GM18520 (cell line): Measurements from ENCODE around the gene FOXC2.

ENCODE experiments used
- ATAC-seq: cut with Tn5 transposase; IDR thresholded peaks from one replicate; pipeline ENCODE4 v1.9.1; 2021; ENCODE audit not compliant: unreplicated experiment

FOXC2 gene

DNA sequence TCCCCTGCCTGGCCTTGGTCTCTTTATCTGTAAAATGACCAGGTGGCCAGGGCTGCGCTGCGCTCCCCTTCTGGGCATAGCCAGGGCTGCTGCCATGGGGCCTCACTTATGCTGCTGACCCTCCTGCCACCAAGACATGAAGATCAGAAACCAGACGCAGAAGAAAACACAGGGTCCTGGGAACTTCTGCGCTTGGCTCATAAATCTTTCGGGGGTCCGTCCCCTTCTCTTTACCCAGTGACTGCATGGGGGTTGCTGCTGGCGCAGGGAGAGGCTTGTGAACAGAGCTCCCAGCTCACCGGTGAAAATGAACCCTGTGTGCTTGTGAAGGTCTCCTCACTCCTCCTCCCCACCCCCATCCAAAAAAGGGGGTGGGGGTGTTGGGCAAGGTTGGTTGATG, 6.0 kb downstream of the FOXC2 start:
- no peak for ATAC-seq

DNA sequence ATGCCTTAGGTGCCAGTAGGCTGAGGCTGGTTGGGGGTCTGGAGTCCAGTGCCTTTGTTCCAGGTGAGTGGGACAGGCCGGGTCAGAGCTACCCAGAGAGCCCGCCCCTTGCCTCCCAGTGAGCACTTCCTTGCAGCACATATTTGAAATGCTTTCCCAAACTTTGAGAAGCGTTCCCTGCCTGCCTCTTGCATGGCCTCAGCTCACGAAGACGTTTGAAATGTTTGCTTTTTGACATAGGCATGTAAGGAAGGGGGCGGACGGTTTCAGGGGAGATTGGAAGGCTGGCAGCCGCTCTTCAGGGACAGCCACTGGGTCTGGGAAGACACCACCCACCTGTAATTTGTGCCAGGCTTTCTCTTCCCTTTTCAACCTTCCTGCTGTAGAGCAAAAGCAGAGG, 6.6 kb downstream of the FOXC2 start:
- ATAC-seq = no peak

DNA sequence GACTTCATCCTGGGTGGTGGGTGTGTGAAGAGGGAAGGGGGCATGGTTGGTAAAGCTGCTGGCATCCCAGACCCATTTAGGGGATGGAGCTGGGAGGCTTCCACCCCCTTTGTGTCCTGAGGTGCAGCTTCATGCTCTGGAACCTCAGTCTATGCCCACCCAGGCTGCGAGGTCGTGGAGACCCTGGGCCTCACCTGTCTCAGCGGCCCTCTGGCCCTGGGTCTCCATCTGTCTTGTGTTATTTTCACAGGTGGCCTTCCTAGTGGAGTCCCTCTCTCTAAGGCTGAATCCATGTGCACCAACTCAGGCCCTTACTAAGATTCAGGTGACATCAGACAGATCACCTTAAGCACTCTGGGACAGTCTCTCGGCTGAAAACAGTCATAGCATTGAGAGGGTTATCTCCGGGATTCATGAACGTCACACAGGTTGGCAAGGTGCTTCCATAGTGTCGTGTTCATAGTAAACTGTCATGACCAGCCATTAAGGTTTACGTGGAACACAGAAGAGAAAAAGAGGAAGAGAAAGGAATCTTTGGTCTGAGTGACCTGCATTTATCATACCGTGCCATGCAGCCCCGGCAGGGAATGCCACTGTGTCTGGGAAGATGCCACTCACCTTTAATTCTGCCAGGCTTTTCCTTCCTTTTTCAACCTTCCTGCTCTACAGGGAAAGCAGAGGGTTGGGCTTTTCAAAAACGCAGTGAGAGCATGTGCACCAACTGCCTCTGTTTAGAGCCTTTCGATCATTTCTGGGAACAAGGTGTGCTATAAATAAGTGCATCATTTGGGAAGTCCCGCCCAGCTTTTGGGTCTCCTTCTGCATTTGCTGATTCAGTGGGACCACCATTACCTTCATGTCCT, 7.2 kb downstream of the FOXC2 start:
- ATAC-seq = no peak

DNA sequence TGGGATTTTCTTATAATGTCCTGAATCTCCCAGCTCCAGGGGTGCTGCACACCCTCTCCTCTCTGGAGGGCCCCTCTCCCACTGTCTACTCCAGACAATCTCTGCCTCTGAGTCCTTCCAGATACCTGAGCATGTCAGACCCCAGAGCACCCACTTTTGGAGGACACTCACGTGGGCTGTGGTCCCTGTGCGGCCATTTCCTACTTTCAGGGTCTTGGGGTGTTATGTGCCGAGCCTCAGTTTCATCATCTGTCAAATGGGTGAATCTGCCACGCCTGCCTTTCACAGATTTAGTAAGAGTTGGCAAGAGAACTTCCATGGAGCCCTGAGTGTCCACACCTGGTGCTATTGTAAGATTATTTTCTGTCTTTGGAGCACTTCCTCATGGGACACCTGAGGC, 8.0 kb downstream of the FOXC2 start:
- ATAC-seq = no peak

DNA sequence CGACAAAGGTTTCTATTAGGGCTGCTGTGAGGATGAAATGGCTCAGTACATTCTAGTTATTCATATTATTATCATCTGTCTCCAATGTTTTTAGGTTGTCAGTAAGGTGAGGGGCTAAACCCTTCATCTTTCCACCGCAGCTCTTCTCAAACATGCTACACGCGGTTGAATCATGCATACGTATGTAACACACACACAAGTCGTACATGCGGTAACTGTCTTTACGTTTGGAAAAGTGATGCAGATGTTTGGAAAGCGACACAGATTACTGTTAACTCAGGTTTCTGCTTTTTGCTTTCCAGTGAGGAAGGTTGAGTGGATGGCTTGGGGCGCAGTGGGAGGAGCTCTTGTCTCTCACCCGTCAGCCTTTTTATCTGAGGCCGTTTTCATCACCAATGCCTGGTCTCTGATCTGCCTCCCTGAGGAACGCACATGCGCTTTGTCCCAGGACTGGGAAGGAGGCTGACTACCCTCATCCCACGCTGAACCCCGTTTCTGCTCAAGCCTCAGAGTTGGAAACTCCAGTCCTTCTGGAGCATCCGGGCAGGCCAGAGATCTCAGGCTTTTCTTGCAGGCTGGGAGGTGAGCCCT, 8.6 kb downstream of the FOXC2 start:
- ATAC-seq = no peak

DNA sequence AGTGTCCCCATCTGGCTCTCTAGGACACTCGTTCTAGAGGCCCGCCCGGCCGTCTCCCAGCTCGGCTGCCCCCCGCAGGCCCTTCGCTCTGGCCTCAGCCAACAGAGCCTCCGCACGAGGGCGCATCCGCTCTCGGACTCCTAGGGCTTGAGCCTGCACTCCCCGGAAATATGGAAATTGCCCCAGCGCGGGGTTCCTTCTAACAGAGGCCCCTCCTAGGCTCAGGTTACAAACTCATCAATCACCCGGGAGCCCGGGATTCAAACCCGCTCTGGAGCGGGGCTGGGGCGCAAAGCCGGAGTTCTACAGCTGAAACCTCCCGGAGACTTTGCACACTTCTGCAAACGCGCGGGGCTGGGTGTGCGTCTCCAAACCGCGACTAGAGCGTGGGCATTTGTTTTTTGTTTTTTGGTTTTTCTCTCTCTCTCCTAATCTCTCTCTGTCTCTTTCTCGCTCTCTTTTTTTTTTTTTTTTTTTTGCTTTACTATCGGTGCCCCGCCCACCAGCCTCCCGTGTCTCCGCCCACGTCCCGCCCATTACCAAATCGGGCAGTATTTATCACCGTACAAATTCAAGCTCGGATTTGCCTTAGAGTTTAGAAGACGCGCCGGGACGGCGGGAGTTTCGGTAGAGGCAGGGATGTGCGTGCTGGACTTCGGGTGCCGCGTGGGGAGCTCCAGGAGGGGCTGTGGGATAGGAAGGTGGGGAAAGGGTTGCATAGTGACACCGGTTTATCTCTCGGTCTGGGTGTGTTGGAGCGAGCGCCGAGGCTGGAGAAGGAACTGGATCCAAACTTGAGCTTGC, 9.3 kb downstream of the FOXC2 start:
- no peak for ATAC-seq

DNA sequence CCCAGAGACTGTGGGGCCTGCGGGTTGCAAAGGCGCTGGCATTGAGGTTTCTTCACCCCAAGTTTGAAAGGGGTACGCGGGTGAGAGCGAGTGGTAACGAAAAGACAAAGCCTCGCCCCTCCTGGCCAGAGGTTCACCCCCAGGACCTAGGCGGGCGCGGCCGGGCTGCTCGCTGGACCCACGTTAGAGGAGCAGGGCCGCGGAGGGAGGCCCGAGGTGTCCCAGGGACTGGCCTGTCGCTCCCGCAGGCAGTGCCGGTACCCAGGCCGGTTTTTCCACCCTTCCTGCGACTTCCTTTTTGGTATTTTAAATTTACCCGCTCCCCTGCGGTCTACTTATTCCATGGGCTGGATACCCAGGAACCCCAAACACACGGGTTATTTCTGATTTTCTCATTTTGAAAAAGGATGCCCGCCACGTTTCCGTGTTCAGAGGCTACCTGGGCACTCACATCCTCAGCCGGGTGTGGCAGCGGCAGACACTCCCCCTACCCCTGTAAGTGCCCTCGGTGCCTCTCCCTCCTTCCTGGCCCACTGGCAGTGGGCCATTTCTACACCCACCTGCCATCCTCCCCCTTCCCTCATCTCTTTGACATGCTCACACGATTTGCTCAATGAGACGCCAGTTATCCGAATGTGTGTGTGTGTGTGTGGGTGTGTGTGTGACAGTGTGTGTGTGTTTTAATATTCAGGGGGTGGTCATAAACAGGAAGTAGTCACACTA, 10.1 kb downstream of the FOXC2 start:
- no peak for ATAC-seq

DNA sequence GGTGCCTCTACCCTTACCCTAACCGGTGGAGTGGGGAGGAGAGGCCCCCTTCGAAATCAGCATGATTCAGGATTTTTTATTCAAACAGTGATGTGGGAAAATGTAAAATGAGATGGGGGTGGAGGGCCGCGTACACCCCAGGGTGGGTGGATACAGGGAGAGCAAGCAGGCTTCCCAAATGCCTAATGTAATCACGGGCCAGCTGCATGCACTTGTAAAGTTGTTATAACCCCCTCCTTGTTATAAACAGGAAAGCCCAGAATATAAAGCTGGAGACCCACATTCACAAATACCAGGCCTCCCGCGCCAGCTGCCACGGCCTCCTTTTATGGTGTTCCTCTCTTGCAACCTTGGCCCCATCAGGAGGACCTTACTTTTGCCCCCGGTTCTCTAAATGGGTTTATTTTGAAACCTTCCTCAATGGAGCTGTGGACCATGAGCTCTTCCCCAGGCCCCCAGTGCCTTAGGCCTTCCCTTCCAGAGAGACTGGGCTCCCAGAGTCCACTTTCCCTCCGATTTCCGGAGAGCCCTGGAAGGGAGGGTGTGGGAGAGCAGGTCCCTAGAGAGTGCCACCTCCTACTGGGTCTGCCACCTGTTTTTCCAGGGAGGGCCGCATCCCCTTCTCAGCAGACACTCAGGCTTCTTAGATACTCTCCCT, 10.8 kb downstream of the FOXC2 start:
- no peak for ATAC-seq

DNA sequence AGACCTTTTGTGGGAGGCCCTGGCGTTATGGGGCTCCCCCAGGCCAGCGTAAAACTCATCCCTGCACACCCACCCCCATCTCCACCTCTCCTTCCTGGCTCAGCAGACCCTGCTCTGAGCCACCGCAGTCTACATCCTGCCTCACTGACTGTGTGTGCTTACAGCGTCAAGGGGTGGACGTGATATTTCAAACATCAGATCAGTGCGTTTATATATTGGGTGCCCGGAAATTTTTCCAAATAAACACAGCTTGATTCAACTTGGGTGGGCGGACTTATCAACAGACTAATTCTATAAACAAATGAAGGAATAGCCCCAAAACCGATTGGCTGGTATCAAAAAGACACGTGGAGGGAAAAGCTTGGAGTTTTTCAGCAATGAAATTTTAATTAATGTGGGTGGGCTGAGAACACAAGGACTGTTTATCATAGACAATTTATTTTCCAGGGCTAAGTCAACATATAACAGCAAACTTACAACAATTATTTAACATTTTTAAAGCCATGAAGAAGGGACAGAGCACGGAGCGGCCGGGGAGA, 11.5 kb downstream of the FOXC2 start, which contains the start of gene FOXL1:
FOXL1 (plus strand) TSS at position 489 of the 539 bp plus-strand sequence. CDS start 175 bp downstream, outside the sequence.
- no peak for ATAC-seq

DNA sequence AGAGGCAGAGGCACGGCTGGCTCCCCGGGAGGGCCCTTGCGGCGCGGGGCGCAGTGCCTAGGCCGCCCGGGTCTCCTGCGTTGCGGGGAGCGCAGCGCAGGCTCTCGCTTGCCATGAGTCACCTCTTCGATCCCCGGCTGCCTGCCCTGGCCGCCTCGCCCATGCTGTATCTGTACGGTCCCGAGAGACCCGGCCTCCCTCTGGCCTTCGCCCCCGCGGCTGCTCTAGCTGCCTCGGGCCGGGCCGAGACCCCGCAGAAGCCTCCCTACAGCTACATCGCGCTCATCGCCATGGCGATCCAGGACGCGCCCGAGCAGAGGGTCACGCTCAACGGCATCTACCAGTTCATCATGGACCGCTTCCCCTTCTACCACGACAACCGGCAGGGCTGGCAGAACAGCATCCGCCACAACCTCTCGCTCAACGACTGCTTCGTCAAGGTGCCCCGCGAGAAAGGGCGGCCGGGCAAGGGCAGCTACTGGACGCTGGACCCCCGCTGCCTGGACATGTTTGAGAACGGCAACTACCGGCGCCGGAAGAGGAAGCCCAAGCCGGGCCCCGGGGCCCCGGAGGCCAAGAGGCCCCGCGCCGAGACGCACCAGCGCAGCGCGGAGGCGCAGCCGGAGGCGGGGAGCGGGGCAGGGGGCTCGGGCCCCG, 12.1 kb downstream of the FOXC2 start:
- ATAC-seq = no peak

DNA sequence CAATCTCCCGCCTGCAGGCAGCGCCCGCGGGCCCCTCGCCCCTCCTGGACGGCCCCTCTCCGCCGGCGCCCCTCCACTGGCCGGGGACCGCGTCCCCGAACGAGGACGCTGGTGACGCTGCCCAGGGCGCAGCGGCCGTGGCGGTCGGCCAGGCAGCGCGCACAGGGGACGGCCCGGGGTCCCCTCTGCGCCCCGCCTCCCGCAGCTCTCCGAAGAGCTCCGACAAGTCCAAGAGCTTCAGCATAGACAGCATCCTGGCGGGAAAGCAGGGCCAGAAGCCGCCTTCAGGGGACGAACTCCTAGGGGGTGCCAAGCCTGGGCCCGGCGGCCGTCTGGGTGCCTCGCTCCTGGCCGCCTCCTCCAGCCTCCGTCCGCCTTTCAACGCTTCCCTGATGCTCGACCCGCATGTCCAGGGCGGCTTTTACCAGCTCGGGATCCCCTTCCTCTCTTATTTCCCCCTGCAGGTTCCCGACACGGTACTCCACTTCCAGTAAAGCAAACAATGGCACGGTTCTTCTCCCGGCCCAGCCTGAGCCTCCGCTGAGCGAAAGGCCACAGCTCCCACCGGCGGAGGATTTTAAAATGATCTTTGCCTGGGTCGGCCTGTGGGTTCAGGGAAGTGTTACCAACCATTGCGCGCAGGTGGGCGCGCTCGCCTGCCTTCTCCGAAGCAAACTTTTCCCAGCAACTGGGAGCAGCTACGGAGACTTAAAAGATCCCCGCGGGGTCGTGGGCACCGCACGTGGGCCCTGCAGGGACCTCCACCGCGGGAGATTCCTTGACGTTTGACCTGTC, 12.8 kb downstream of the FOXC2 start:
- no peak for ATAC-seq

DNA sequence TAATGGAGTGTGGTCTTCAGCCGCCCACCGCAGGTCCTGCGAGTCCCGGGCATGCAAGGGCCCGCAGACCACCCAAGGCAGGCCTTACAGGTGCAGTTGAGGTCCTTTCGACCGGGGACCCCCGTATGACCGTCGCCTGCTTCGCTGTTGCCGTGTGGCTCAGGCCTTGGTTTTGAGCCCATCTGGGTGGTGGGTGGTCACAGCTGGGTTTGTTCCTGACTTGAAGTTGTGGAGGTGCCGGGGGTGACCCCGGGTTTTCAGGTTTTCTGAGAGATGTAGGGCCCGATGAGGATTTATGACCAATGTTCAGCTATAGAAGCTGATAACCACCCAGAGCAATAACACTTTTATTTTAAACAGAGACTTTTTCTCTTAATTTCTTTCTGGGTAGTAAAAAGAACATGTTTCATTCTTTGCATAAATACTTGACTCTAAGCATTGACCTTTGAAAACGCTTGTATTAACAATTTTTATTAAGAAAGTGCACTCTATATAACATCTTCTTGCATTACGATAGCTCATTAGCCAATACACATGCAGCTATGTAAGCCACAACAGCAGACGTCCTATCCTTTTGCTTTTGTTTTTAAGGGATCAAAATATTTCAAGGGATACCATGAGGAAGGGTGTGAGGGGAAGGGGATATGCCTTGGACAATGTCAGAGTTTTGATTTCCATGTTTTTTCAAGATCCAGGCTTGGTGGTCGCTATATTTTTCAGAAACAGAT, 13.6 kb downstream of the FOXC2 start:
- no peak for ATAC-seq

DNA sequence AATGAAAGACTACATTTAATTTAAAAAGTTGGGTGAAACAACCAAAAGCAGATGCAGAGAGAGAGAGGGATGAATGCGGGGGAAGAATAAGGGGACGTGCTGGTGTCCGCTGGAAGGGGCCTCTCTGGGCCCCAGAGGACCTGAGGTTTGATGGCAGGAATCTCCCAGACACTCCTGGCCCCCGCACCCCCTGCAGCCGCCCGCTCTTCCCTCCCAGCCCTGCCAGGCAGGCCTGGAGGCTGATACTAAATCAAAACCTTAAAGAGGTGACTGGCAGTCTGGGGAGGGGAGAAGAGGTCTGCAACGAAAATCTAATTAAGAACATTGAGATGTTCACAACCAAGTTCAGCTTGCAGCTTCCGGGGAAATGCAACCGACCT, 14.2 kb downstream of the FOXC2 start:
- no peak for ATAC-seq

DNA sequence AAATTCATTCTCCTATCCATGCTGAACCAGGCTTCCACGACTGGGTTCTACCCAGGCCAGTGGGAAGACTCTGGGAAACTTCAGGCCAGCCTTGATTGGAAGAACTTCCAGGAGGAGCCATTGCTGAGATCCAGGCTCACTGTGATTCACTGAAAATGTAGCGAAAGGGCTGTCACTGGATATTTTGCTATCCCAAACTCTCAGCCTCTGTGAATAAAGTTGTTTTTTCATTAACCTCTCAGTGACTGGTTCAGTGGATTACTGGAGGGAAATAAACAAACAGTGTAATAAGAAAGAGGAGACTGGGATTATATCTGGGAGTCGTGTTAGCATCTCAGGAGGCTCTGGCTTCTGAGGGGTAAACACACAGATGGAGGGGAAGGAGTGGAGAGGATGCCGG, 14.8 kb downstream of the FOXC2 start:
- no peak for ATAC-seq

DNA sequence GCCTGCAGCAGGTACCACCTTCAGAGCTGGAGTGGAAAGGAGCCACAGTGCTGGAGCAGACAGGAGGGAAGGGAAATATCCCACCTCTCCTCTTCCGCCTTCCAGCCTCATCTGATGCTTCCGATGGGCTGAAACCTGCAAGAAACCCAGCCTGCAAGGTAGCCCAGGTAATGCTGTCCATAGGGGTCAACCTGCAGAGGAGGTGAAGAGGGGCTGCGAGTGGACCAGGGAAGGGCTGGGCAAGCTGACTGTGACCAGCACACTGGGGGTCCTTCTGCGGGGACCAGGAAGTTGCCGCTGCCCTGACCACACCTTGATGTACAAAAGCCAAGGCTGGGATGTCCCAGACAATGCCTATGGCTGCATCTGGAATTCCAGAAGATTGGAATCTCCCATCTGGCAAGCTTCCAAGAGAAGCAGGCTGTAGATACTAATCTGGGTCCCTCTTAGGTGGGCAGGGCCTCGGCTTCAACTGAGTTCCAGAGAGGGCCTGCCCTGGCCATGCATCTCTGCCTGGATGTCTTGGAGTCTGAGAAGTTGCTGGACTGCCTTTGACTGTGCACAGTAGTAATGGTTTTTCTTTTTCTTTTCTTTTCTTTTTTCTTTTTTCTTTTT, 17.5 kb downstream of the FOXC2 start:
- no peak for ATAC-seq

DNA sequence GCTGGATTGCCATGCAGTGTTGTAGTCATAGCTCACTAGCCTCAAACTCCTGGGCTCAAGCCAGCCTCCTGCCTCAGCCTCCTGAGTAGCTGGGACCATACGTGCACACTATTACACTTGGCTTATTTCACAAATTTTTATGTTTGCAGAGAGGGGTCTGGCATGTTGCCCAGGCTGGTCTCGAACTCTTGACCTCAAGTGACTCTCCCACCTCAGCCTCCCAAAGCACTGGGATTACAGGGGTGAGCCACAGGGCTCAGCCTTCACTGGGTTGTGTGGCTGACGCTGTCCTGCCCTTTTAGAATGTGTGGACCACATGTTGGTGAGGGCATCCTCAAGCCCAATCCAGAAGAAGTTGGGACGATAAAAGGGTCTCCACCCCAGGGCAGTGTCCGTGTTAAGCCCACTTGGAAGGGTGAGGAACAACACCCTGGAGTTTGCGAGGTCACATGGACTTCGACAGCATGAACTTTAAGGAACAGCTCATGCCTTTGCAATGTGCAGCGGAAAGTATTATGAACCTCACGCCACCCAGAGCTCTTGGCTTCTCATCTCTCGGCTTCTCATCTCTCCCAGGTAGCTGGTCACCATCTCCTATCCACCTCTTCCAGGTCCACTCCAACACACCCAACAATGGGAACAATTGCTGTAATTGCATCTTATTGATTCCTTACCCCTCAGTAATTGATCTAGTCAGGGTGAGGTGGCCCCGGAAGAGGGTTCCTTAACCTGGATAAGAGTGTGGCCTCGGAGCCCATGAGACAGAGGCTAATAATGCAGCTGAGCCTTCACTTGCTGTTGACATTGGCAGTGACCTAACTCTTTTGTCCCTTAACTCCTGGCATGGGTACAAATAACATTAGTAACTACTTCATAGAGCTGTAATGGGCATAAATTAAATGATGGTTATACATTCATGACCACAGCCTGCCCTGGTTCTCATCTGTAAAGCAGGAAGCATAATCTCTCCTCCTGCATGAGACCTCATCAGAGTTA, 18.4 kb downstream of the FOXC2 start:
- ATAC-seq = no peak
